Right lobe of liver (tissue), 6 donors: ENCODE measurements around the gene PHTF2. TPM values are rescaled to one million over a fixed set of nuclear protein-coding genes. Genes with fewer than 3 reads are reported as not detected.

Experiments used
- ATAC-seq, 4 donors: fragments of 200-7000 bp; cut with Tn5 transposase; one replicate each; pipeline ENCODE4 v1.9.1; 2020; ENCODE audit warnings: mild to moderate bottlenecking in 4 of 4, moderate library complexity in 4 of 4
- DNase-seq, 3 donors: peaks; one replicate each; pipeline ENCODE4 v3.0.0-alpha.2; 2020
- H3K27ac ChIP-seq, 3 donors: fragments of 200-600 bp; one replicate each; pipeline ENCODE4 v1.8.0; 2022
- H3K27me3 ChIP-seq, 2 donors: fragments of 200-600 bp; one replicate each; pipeline ENCODE4 v1.8.0; 2022
- H3K36me3 ChIP-seq, 4 donors: fragments of 200-600 bp; sonication (generic) in 1 of 4; one replicate each; pipeline versions ENCODE4 v1.5.1 to v1.8.0; 2017 to 2022; ENCODE audit warnings: control low read depth in 1 of 4
- H3K4me1 ChIP-seq, 4 donors: fragments of 200-600 bp; sonication (generic) in 1 of 4; one replicate each; pipeline versions ENCODE4 v1.5.1 to v1.8.0; 2017 to 2022; ENCODE audit warnings: control low read depth in 1 of 4
- H3K4me3 ChIP-seq, 3 donors: fragments of 200-600 bp; one replicate each; pipeline ENCODE4 v1.8.0; 2022
- H3K9me3 ChIP-seq, 4 donors: fragments of 200-600 bp; sonication (generic) in 1 of 4; one replicate each; pipeline versions ENCODE4 v1.5.1 to v1.8.0; 2017 to 2022; ENCODE audit warnings: control low read depth in 1 of 4
- CTCF ChIP-seq, 4 donors: fragments of 200-600 bp in 3 of 4; fragments of 450-650 bp in 1 of 4; IDR thresholded peaks; one replicate each; pipeline versions ENCODE4 v1.5.1 to v1.8.0; 2016 to 2022; ENCODE audit warnings: antibody characterized with exemption in 4 of 4, mild to moderate bottlenecking in 2 of 4
- POLR2A ChIP-seq: fragments of 450-650 bp; IDR thresholded peaks from one replicate; pipeline ENCODE4 v1.6.1; 2017; ENCODE audit warnings: antibody characterized with exemption, mild to moderate bottlenecking
- WGBS: methylation state at CpG from one replicate; pipeline ENCODE4 v1.1.6; 2018; ENCODE audit warnings: low coverage, low lambda C conversion rate; ENCODE audit not compliant: insufficient coverage; ENCODE audit errors: missing lambda C conversion rate; 5-methylcytosine and 5-hydroxymethylcytosine counted together
- intact Hi-C, 2 donors: fragments of 100-400 bp; cut with DNase I; formaldehyde crosslinking; loops; one replicate each; pipeline versions ENCODE4 v1.11.2 to v1.14.1; 2022
- total RNA-seq, 6 experiments: library from RNA; depleted of rRNA in 2 of 6; stranded (reverse); fragments of >200 nt in 2 of 6; fragmentation: NEBNext Ultra II Directional in 3 of 6; extraction: Animal tissue kit (Norgen Biotek cat#: 25700) in 3 of 6; gene quantifications; one replicate each; pipeline versions ENCODE4 v1.1.0 to v1.2.4, GENCODE V29; 2016 to 2023
- donor health status: DM: no; HTN: yes; CAD: no.
- donor health status: DM: no; HTN: no; CAD: no.
- donor health status: DM: no; HTN: no; CAD: no.
- donor health status: DM: no; HTN: yes; CAD: no.
- donor health status: DM: no; HTN: yes; CAD: no.

The PHTF2 gene
- total RNA-seq, 6 experiments from 2014 or later: 2.4 to 6.8 (median 5.5) TPM

- no peaks in the 10 kb centered on the region for H3K9me3 ChIP-seq
- no peak overlapping the region for H3K27ac ChIP-seq
- no peaks in the 10 kb centered on the region for H3K4me1 ChIP-seq
- no peak overlapping the region for H3K4me3 ChIP-seq
- DNase-seq (no peak), ATAC-seq (no peak)
- no peak for TF ChIP-seq CTCF (IDR thresholded peaks at IDR 0.05)
- H3K36me3 ChIP-seq: no peaks in the 10 kb centered on the region
- H3K27me3 ChIP-seq: no peaks in the 10 kb centered on the region
- intact Hi-C loops: no loop called here
- WGBS: 92% methylated on average over 2 of the region's 2 CpGs
Observed at GRCh38 chr7:77908664-77909063, 110.1 kb downstream of the PHTF2 start.

GRCh38 chr7:77910124-77910523, 111.6 kb downstream of the PHTF2 start:
- Histone ChIP-seq H3K9me3 (no peaks in the 10 kb centered on the region), H3K4me3 (no peak overlapping the region), H3K27me3 (no peaks in the 10 kb centered on the region), H3K4me1 (no peaks in the 10 kb centered on the region), H3K27ac (no peak overlapping the region), H3K36me3 (no peaks in the 10 kb centered on the region)
- intact Hi-C loops: no loop called here
- peak in 1 of 4 donors; percentile 6 for TF ChIP-seq CTCF (IDR thresholded peaks at IDR 0.05)
- TF ChIP-seq POLR2A: no peak
- ATAC-seq (peak in 3 of 4 donors; percentile 55 to 73 (median 57)), DNase-seq (no peak)
- 55% methylated on average over 2 of the region's 2 CpGs for WGBS

DNA sequence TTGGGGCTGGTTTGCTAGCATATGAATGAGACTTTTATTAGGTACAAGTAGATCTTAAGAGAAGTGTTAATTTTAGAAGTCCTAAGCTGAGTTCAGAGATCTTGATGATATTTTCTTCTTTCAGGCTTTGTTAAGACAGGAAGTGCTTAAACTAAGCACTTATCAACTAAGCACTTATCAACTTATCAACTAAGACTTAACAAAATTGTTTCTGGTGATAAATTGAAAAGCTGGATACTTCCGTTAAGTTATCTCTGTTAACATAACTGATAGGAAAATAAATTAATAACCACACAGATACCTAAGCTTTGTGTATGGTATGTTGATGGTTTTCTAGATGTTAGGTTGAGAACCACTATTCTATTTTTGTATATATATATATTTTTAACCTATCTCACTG, 113.7 kb downstream of the PHTF2 start:
- Histone ChIP-seq H3K27ac (no peak overlapping the region), H3K27me3 (no peaks in the 10 kb centered on the region), H3K4me1 (no peaks in the 10 kb centered on the region), H3K4me3 (no peak overlapping the region), H3K9me3 (no peaks in the 10 kb centered on the region), H3K36me3 (no peaks in the 10 kb centered on the region)
- TF ChIP-seq CTCF (IDR thresholded peaks at IDR 0.05): no peak
- no peak for TF ChIP-seq POLR2A
- 90% methylated on average over 1 of the region's 1 CpG for WGBS
- DNase-seq (no peak), ATAC-seq (no peak)
- intact Hi-C loops: no loop called here

DNA sequence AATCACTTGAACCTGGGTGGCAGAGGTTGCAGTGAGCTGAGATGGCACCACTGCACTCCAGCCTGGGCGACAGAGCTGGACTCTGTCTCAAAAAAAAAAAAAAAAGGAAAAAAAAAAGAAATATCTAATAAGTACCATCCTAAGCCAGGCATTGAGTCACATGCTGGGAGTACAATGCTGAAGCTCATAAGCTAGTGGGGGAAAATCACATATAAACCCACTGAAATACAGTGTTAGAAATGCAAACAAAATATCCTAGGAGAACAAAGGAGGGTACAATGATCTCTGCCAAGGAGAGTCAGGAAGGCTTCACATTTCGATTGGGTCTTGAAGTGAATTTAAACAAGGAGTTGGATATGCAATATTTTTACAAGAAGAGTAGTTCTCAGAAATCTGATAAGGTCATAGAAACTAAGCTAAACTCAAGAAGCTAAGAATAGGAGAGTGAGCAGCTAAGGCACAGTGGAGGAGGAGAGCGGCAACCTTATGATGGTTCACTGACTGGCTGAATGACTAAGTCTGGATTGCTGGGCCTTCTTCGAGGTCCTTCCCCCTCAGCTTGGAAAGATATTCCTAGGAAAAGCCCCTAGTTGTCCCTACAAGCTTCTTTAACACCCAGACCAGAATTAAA, 115.5 kb downstream of the PHTF2 start:
- ATAC-seq (no peak), DNase-seq (no peak)
- no peaks in the 10 kb centered on the region for H3K4me1 ChIP-seq
- no peaks in the 10 kb centered on the region for H3K27me3 ChIP-seq
- no peak overlapping the region for H3K4me3 ChIP-seq
- 89% methylated on average over 4 of the region's 4 CpGs for WGBS
- no peaks in the 10 kb centered on the region for H3K9me3 ChIP-seq
- intact Hi-C loops: no loop called here
- H3K27ac ChIP-seq: no peak overlapping the region
- no peaks in the 10 kb centered on the region for H3K36me3 ChIP-seq
- TF ChIP-seq CTCF (IDR thresholded peaks at IDR 0.05) (no peak), POLR2A (no peak)
